Nucleus accumbens (tissue), 56 donors: ENCODE data around the gene CTNNA3.

Experiments used
- DNase-seq, 56 donors: peaks; one replicate each; lab custom pipeline; 2025; lab: John Stamatoyannopoulos, UW

CTNNA3 gene

DNA sequence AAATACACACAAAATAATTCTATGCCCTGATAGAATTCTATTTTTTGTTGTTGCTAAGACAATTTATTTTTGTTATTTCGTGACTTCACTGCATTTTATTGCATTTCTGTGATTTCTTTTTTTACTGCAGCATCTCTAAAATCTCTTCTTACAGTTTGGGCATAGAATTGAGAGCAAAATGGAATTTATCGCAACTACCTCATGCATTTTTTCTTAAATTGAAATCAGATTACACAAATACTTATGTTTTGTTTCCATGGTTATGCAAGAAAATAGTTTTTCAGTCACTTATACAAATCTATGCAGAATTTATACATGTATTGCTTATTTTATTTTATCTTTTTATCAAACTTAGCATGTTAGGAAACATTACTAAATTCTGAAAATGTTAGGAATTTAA is 1552.0 kb downstream of the CTNNA3 start:
- DNase-seq: no peak

DNA sequence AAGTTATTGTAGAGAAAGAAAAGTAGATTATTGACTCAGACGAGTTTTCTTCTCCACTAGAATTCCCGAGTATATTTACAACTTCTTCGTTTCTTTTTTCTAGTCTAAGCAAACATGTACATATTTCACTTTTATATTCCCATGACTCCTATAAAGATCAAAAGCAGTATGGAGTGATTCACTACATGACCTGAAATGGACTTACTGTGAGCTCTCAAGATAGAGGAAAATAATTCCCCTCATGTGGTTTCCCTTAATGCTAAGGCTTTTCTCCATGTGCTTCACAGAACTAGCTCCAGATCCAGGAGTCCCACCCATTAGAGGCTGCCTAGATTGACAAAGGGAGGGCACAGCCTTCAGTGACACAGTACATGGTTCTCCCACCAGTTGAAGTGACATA is 1593.2 kb downstream of the CTNNA3 start:
- DNase-seq: no peak

DNA sequence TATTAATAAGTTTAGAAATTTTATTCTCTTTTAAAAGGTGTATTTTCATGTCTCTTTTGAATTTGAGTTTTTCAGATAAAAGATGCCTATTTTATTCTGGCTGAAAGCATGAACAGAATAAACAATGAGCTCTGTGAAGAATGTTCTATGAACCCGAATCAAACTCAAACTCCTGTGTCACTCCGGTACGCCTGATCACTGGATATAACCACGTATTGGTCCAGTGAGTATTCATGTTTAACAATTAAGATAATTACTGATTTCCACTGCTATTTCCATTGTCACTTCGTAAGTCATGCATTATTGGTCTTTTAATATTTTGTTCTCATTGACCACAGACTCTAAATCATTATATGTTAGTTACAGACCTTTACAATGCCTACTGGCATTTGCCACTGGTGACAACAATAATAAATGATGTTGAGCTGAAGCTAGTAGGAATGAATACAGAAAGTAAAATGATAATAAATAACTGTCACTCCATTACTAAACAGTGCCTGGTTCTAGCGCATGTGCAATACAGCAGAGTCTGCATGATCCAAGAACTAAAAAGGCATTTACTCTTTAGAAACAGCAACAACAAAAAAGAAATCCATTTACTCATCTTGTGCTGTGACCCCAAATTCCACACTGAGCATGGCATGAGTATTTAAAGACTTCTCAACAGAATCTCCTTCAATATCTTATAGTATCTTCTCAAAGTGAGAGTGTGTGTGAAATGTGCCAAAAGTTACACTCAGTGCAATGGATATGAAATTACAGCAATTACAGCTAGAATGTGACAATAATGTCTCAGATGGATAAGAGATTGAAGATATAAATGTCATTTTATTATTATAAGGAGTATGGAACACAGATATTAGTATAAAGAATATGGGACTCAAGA is 1597.2 kb downstream of the CTNNA3 start:
- no peak for DNase-seq

- no peak for DNase-seq
Observed at GRCh38 chr10:66095610-66096009, 1600.4 kb downstream of the CTNNA3 start.

DNA sequence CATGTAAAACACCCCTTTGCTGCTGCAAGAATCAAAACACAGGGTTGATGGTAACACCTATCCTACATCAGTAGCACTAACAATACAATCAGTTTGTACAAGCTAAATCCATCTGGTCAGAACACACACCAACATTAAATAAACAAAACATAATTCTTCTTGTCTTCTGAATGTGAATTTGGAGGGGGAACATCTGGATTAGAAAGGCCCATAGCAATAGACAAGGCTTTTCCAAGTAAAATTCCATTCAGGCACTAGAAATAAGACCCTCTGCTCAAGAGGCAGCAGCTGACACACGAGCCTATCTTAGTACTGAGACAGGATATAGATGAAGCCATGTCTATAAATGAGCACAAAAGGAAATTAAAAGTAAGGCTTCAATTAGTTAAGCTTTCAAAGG is 1610.1 kb downstream of the CTNNA3 start:
- no peak for DNase-seq

DNA sequence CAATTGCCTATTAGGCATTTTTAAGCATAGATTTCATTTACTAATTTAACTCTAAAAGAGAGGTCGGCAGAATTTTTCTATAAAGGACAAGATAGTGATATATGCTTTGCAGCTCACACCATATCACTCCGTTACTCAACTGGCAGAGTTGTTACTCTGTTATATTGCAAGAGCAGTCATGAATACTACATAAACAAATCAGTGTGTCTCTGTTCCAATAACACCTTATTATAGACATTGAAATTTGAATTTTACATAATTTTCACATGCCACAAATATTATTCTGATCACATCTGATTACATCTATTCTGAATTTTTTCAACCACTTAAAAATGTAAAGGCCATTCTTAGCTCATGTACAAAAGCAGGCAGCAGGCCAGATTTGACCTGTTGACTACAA is 1624.1 kb downstream of the CTNNA3 start:
- no peak for DNase-seq

- DNase-seq: no peak
Observed at GRCh38 chr10:66058594-66058993, 1637.4 kb downstream of the CTNNA3 start.

GRCh38 chr10:66049335-66049734 is 1646.7 kb downstream of the CTNNA3 start:
- DNase-seq: no peak

- DNase-seq: no peak
Observed at GRCh38 chr10:66045859-66046258, 1650.1 kb downstream of the CTNNA3 start.

- DNase-seq: no peak
Observed at GRCh38 chr10:66041771-66042170, 1654.2 kb downstream of the CTNNA3 start.

DNA sequence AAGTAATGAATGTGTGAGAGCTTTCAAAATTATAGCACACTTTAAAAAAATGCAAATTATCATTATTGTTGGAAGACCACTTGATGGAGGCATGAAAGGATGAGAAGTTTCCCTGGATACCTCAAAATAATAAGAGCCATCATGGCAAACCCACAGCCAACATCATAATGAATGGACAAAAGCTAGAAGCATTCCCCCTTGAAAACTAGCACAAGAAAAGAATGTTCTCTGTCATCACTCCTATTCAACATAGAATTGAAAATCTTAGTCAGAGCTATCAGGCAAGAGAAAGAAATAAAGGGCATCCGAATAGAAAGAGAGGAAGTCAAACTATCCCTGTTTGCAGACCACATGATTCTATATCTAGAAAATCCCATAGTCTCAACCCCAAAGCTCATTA is 1657.4 kb downstream of the CTNNA3 start:
- DNase-seq: no peak

DNA sequence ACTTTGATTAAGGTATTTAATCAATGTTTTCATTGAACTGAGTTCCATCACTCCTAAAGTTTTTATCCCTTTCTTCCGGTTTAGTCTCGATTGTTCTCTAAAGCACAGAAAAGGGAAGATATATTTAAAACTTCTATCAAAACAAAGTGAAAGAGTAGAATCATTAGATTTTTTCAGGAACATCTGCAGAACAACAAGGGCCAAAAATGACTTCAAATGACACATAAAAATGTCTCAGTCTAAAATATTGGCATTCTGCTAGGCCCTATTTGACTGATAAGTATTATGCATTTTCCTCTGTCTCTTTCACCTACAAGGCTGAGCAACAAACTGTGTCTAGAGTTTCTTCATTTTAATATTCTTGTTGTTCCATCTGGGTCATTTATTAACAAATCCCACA is 1669.7 kb downstream of the CTNNA3 start:
- DNase-seq: no peak

GRCh38 chr10:66025186-66025585 is 1670.8 kb downstream of the CTNNA3 start:
- DNase-seq: no peak

GRCh38 chr10:66021423-66021822 is 1674.6 kb downstream of the CTNNA3 start:
- DNase-seq: no peak

GRCh38 chr10:66008221-66008620 is 1687.8 kb downstream of the CTNNA3 start:
- no peak for DNase-seq

- no peak for DNase-seq
Observed at GRCh38 chr10:66006411-66006810, 1689.6 kb downstream of the CTNNA3 start.

DNA sequence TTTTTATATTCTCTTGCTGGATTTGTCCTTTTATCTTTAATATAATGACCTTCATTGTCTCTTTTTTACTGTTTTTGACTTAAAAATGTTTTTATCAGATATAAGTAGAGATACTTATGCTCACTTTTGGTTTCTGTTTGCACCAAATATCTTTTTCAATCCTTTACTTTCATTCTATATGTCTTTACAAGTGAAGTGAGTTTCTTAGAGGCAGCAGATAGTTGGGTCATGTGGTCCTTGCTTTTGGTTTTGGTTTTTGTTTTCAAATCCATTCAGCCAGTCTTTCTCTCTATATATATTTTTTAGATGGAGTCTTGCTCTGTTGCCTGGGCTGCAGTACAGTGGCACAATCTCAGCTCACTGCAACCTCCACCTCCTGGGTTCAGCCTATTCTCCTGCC is 1702.5 kb downstream of the CTNNA3 start:
- no peak for DNase-seq

GRCh38 chr10:65968871-65969270 is 1727.1 kb downstream of the CTNNA3 start:
- no peak for DNase-seq

- DNase-seq: no peak
Observed at GRCh38 chr10:65968437-65968836, 1727.6 kb downstream of the CTNNA3 start.

DNA sequence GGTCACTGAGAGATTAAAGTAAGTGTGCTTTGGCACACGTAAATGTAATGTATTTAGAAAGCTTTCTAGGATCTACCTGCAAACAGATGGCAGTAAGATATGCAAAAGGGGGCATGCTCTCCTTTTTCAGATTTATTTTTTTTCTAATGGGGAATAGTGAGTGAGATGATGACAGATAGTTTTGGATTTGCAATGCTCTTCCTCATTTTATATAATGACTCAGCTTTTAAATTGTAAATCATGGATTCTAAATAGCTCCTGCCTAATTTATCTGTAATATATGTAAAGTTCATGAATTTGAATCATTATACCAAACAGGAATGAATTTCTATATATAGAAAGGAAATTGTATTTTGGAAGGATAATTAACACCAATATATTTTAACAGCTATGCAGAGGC is 1731.8 kb downstream of the CTNNA3 start:
- no peak for DNase-seq

DNA sequence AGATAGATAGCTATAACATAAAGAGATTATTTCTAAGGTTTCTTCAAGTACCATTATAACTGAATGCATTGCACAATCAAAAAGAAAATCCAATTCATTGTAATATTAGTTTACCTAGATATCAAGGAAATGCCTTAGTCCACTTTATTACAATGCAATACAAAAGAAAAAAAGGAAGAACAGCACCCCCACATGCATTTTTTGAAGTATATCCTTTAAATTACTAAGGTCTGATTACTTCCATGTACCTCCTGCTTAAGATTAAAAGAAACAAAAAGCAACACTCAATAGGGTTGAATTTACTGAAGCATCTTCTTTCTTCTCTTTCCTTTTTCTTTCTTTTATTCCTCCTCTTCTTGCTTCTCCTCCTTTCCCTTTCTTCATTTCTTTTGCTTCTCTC is 1743.9 kb downstream of the CTNNA3 start:
- no peak for DNase-seq

GRCh38 chr10:65950075-65950474 is 1745.9 kb downstream of the CTNNA3 start:
- DNase-seq: no peak

DNA sequence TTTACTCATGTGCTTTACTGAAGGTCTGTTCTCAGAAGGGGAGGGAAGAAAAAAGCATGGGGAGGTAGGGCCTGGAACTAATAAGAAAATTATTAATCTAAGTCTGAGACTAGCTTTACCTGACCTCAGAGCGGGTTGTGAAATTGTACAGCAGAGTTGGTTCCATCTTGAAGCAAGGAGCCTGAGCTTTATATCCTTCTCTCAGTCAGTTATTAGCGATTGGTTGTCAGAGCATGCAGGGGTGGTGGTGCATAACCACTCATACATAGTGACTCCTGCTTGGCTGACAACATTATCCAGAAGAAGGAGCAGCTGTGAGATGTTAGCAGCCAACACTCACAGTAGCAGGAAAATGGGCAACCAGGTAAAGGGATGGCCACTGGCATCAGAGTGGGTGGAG is 1746.5 kb downstream of the CTNNA3 start:
- DNase-seq: no peak
